GM21360 (cell line): ENCODE results near the gene GMPPB.
"Not testable (repeated sequence)": the region's sequence is repeated elsewhere in the genome, so short reads cannot be mapped to it uniquely, and the experiment has no call there.

Source experiments
- ATAC-seq: cut with Tn5 transposase; IDR thresholded peaks from one replicate; pipeline ENCODE4 v1.9.1; 2021; ENCODE audit warnings: mild to moderate bottlenecking, moderate library complexity; ENCODE audit not compliant: unreplicated experiment

The GMPPB gene

DNA sequence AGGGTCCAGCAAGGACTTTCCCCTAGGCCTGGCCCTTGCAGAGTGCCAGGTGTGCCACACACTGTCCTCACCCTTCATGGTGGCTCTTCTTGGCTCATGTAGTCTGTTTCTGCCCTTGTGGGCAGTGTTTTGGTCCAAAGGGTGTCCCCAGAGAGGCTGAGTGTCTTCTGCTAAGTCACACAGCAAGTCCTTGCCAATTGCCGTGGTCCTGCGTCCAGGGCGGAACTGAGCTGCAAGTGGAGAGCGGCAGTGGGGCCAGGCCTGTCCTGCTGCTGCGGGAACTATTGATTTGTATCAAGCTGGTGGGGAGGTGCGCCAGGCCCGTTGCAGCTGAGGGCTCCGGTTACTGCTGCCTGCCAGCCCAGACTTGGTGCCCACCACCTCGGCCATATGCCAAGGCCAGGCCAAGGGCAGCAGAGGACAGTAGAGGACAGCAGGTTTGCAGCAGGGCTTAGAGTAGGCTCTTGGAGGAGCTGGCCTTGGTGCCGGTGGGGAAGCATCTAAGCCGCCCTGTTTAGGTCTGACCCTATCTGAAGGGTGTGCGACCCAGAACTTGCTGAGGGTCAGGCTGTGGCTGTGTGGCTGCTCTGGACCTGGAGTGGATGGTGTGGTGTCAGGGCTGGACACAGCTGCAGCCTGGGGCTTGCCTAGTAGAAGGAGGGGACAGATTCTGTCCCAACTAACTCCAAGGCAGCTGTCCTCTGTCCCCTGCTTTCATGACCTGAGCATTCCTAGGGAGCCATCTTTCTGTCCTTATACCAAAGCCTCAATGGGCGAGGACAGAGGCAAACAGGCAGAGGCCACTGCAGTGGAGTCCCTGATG is 8.8 kb downstream of the GMPPB start:
- no peak for ATAC-seq

- ATAC-seq = no peak
These were observed 10.2 kb downstream of the GMPPB start for GRCh38 chr3:49713336-49714105.

DNA sequence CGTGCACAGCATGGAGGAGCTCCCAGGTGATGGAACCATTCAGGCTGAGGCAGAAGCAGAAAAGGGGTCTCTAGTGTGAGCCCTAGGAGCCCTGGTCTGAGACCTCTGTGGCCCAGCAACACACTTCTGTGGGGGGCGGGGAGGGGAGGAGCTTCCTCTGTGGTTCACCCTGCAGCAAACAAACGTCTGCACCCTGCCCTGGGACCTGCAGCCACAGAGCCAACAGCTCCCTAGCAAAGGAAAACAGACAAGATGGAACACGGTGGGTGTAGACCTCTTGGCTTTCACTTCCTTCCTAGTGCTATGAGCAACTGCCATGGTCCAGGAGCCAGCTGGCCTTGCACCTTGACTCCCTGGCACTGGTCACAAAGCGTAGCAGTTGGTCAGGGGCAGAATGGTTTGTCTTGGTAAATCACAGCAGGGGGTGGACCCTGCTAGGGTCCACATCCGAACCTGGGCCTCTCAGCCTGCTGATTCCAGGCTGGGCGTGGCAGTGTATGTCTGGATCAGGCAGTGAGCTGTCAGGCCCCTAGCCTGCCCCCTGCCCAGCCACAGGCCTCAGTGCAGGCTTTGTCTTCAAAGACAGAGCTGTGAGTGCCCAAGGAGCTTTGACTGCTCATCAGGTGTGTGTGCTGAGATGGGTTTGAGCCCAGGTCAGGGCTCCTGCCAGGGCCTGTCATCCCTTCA is 11.0 kb downstream of the GMPPB start:
- no peak for ATAC-seq

GRCh38 chr3:49712166-49712565 is 11.6 kb downstream of the GMPPB start:
- no peak for ATAC-seq

DNA sequence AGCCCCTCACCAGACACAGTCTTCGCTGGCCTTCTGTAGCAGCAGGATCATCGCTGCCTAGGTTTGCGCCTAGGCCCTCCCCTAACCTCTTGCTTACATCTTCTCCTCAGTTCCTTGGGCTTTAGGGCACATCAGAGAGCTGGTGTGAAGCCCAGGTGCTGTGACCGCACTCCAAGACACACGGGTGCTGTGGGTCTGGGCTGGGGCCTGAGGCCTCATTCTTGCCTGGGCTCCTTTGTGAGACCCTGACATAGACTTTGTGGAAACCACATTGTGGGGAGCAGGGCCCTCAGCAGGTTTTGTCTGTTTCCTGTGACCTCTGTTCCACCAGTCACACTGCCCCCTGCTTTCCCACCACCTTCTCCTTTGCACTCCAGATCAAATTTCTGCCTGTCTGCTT is 12.3 kb downstream of the GMPPB start:
- ATAC-seq = no peak

- ATAC-seq = no peak
These were observed 13.9 kb downstream of the GMPPB start for GRCh38 chr3:49709852-49710251.

DNA sequence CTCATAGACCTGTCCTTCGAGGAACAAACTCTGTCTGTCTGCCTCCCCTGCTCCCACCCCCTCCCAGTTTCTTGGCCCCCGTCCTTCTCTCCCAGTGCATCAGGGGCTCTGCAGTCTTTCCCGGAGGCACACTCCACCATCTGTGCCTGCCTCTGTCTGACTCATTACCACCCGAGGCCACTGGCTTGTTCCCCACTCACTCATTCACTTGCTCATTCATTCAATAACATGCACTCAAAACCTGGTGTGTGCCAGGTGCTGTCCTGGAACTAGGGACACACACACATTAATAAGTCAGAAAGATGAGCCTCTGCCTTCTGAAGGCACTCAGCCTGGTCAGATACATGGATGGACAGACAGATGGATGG is 16.7 kb downstream of the GMPPB start:
- no peak for ATAC-seq

DNA sequence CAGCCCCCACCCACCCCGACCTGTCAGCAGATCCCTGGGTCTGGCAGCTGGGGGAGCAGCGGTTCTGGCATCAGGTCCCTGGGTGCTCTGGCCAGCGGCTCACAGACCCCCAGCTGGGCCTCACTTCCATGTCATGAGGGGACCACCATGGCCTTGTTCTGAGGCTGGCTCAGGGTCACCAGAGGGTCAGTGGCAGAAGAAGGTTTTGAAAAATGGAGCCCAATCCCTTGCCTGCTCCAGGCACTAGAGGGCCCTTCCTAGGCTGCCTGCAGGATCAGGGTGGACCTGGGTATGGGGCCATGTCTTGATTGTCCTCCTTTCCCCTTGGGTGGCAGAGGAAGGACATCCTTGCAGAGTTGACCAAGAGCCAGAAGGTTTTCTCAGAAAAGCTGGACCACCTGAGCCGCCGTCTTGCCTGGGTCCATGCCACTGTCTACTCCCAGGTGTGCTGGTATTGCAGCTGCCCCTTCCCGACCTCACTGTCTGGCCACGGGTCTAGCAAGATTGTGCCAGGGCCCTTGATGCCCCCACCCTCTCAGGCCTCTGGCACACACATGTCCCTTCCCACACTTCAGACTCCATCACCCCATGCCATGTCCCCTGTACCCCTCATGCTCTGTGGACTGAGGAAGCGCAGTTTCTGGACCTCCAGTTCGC is 17.2 kb downstream of the GMPPB start:
- ATAC-seq = no peak

DNA sequence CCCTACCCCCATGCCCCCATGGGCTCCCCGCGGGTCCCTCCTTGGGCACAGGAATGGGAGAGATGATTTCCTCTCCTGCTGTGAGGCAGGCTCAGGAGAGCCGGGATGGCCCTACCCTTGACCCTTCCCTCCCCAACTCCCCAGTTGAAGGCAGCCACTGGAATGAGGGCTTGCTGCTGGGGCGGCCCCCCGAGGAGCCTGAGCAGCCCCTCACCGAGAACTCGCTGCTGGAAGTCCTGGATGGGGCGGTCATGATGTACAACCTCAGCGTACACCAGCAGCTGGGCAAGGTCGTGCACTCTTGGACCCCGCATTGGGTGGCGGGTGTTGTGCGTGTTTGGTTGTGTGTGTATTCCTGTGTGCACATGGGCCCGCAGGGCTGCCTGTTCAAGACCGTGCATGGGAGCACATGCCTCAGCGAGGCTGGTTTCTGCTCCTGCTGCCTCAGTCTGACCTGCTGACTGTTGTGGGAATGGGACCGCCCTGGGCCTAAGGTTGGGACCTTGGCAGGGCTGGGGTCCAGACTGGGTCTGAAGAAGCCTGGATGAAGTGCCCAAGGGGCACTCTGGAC is 18.3 kb downstream of the GMPPB start:
- no peak for ATAC-seq

DNA sequence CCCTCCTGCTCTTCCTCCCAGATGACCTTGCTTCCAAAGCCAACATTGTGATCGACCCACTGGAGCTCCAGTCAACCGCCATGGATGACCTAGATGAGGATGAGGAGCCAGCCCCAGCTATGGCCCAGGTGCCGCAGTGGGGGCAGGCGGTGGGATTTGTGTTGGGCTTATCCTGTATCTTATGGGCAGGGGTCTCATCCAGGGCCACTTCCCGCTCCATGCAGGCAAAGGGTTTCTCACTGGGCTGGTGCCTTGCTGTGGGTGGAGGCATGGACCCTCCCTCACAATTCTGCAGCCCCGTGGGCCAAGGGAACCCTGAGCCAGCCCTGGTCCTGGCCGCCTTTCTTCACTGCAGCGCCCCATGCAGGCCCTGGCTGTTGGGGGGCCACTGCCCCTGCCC is 19.1 kb downstream of the GMPPB start:
- no peak for ATAC-seq

DNA sequence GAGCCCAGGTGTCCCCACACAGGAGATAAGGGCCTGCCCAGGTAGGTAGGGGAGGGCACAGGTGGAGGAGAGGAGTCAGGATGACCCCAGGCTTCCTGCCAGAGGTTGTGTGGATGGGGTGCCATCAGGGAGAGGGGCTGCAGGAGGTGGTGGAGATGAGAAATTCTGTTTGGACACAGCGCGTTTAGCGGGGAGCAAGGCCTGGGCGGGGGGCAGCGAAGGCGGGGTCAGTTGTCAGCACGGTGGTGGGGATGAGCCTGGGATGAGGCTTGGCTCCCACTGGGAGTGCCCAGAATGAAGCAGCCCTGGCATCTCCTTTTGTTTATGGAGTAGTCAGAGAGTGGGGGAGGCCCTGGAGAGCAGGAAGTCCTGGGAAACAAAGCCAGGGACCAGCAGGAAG is 19.8 kb downstream of the GMPPB start:
- no peak for ATAC-seq

- no peak for ATAC-seq
These were observed 20.3 kb downstream of the GMPPB start for GRCh38 chr3:49703443-49703927.

DNA sequence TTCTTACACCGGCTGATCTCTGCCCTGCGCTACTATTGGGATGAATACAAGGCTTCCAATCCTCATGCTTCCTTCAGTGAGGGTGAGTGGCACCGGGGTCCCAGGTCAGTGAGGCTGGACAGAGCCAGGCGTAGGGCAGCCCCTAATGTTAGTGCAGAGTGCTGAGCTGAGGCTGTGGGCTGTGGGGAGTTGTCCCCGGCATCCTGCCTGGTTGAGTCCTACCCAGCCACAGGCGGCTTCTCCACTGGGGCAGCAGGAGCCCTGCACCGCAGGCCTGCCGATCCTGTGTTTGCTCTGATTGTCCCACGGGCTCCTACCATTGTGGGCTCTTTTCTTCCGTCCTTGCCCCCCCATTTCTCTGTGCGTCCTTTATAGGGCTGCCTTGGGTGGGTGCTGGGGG is 21.1 kb downstream of the GMPPB start:
- ATAC-seq = no peak

DNA sequence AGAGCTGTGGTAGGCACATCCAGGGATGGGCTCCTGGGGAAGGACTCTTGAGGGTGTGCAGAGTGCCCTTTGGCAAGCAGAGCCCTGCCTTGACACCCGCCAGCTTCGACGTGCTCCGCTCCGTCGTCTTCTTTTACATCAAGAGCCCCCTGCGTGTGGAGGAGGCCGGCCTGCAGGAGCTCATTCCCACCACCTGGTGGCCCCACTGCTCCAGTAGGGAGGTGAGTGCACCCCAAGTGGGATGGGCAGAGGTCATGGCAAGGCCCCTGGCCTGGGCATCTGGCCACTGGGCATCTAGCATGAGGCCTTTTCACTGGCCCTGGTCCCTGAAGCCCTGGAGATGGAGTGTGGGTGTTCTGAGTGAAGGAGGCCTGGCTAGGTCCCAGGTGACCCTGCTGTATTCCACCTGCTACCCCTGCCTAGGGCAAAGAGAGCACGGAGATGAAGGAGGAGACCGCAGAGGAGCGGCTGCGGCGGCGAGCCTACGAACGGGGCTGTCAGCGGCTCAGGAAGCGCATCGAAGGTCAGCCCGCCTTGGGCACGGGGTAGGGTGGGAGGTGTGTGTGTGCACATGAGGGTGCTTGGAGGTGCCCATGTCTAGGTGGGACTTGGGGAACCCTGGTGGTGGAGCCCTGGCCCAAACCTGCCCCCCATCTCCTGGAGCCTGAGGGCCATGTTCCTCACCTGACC is 22.2 kb downstream of the GMPPB start:
- ATAC-seq = no peak

GRCh38 chr3:49700453-49701128 is 23.2 kb downstream of the GMPPB start:
- ATAC-seq = no peak

DNA sequence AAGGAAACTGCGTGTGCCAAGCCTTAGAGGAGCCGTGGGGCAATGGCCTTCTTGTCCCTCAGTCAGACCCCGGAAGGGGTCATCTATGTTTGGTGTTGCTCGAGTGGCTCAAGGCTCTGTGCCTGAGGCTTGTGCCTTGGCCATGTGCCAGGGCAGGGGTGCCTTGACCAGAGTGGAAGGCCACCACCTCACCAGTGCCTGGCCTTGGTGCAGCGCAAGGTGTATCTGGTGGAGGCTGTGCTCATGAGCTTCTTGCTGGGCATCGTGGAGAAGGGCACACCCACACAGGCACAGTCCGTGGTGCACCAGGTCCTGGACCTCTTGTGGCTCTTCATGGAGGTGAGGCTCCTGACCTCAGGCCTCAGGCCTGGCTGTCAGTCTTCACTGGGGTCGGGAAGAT is 23.7 kb downstream of the GMPPB start:
- ATAC-seq = no peak

DNA sequence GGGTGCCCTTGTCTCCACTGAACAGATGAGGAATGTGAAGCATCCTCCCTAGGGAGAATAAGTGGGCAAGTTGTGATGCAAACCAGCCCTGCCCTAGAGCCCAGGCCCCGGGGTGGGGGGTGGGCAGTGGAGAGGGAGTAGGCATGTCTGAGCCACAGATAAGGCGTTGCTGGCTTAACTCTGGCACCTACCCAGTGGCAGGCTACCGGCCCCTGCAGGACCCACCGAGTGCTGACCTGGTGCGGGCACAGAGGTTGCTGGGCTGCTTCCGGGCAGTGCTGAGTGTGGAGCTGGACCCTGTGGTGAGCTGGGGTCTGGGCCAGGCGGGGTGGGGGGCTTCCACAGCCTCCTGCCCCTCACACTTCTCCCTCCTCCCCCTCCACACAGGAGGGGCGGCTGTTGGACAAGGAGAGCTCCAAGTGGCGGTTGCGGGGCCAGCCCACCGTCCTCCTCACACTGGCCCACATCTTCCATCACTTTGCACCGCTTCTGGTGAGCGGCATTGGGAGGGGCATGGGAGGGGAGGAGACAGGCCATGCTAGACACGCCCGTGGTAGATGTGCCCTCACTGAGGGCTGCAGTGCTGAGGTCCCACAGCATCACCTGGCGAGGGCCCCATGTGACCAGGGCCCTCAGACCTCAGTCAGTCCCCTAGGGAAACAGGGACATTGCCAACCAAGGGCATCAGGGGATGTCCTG is 24.3 kb downstream of the GMPPB start:
- no peak for ATAC-seq

- not testable (repeated sequence) for ATAC-seq
These were observed 28.3 kb downstream of the GMPPB start for GRCh38 chr3:49695350-49696015.
